Right ventricle myocardium inferior (tissue), 1 donor: Measurements from ENCODE around the gene PGP. TPM values are rescaled to one million over a fixed set of nuclear protein-coding genes. Genes with fewer than 3 reads are reported as not detected.
A peak's percentile ranks its signal among the peaks of the same experiment; 100 is the strongest.

Source experiments
- ATAC-seq: fragments of 200-7000 bp; cut with Tn5 transposase; one replicate; pipeline ENCODE4 v1.9.1; 2020; ENCODE audit warnings: mild to moderate bottlenecking, moderate library complexity
- DNase-seq: peaks from one replicate; pipeline ENCODE4 v3.0.0; 2021; ENCODE audit errors: missing footprints
- intact Hi-C: fragments of 100-400 bp; cut with DNase I; formaldehyde crosslinking; loops from one replicate; pipeline ENCODE4 v1.11.0; 2022
- total RNA-seq: library from RNA; stranded (reverse); fragmentation: NEBNext Ultra II Directional; extraction: Animal tissue kit (Norgen Biotek cat#: 25700); gene quantifications from one replicate; pipeline ENCODE4 v1.2.1, GENCODE V29; 2021
- donor health status: DM: no; HTN: yes; CAD: no; lungs with severe emphysema.

The PGP gene
- total RNA-seq, 1 donor from 2014 or later = 35.1 TPM

DNA sequence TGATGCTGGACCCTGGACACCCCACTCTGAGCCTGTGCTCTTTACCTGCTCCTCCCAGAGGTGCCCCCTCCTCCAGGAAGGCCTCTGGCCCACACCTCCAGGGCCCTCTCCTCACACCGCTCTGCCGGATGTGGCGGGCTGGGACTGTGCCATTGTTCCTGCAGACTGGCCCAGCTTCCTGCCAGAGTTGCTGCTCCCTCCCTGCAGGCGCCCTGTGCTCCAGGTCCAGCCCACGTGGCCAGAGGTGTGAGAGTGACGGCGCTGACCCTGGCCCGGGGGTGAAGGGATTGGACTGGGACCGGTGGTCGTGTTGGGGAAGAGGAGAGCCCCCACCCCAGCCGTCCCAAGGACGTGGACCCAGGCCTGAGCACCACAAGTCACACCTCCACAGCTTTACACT, 14.5 kb upstream of the PGP start:
- intact Hi-C loops = no loop called here
- ATAC-seq (no peak), DNase-seq (no peak)

DNA sequence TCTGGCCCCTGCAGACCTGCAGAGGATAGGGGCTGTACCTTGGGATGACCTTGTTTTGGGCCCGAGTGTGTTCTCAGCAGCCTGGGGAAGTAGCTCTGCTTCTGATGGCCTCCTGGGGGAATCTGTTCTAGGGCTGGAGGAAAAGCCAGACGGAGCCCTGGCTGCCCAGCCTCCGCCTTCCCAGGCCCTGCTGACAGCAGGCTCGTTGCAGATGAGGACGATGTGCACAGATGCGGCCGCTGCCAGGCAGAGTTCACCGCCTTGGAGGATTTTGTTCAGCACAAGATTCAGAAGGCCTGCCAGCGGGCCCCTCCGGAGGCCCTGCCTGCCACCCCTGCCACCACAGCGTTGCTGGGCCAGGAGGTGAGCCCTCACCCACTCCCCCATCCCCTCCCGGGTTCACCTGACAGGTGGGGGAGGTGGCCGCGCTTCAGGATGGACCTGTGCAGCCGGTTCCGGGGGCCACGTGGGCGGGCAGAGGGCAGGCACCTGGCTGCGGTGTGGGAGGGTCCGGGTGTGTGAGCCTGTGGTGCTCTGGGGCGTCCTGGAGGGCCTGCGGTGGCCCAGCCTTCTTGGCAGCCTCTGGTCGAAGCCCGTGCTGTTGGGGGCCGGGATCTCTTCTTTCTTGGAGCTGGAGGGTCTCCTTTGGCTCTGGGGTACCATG, 13.7 kb upstream of the PGP start:
- no peak for DNase-seq
- intact Hi-C loops = no loop called here
- no peak for ATAC-seq

DNA sequence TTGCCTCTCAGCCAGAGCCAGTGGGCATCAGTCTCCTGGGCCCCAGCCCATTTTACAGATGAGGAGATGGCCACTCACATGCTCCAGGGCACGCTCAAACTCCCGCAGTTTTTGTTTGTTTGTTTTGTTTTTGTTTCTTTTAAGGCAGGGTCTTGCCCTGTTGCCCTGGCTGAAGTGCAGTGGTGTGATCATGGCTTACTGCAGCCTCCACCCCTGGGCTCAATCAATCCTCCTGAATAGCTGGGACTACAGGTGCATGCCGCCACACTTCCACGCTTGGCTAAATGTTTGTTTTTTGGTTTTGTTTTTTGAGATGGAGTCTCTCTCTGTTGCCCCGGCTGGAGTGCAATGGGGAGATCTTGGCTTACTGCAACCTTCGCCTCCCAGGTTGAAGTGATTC, 12.3 kb upstream of the PGP start:
- intact Hi-C loops = no loop called here
- ATAC-seq = no peak
- no peak for DNase-seq

DNA sequence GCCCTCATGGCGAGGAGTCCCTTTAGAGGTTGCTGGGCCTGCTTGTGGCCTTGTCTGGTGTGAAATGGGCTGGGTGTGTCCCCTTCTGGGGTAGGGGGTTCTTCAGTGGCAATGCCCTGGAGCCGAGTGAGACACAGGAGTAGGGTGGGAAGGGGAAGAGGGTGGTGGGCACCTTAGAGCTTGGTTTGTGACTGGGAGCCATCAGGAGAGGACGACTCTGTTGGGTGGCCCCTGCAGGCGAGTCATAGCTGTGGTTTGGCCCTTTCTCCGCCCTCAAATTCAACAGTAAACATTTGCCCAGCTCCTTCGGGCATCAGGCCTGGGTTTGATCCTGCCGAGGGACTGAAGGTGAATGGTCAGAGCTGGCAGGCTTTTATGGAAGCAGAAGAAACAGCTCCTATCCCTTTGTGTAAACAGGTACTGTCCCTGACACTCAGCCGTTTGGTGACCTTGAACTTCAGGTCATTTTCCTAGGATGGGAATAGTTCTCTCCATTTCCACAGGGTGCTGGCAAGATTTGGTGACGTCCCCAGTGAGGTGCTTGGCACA, 11.7 kb upstream of the PGP start:
- ATAC-seq = no peak
- intact Hi-C loops = no loop called here
- no peak for DNase-seq

DNA sequence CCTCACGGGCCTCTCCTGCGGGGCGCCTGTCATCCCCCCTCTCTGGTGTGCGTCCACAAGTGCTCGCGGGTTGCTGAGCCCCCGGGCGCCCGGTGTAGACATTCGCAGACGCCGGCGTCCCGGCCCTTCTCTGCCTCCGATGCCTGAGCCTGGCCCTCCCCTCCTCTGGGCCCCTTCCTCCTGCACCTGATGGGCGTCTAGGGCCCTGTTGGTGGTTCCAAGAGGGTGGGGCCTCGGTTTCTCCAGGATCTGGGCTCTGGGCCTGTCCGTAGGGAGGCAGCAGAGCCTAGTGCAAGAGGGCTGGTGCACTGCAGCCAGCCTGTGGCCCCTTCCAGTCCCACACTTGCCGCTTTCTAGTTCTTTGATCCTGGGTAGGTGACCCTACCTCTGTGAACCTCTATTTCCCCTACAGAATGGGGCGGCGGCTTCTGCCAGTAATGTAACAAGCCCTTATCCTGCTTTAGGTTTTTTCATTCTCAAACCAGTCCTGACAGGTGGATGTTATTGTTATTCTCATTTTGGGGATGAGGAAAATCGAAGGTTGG, 9.4 kb upstream of the PGP start:
- DNase-seq (no peak), ATAC-seq (peak; percentile 45)
- intact Hi-C loops = loop anchor here (2.0 kb wide), 1 partner anchor 27 kb away; the partner anchor contains the start of gene ECI1

DNA sequence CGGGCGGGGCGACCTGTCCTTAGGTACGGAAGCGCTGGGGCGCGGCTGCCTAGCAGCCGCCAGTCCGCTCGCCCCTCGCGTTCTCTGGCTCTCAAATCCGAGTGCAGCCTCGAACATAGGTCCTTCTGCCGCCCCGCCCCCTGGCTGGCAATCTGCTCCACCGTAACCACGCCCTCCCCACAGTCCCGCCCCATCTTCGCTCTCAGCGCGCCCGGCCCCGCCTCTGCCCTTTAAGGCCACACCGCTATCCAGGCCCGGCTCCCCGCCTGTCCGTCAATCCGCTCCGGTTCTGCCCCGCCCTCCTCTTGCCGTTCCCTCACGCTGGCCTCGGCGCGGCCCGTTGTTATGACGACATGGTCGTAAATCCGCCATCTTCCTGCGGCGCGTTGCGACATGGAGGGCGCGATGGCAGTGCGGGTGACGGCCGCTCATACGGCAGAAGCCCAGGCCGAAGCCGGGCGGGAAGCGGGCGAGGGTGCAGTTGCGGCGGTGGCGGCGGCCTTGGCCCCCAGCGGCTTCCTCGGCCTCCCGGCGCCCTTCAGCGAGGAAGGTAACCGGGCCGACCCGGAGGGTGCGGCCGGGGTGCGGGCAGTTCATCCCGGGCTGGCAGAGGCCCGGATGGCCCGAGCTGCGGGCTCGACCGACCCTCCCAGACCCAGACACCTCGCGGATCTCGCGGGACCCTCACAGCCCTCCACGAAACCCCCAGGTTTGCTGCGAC, 8.7 kb upstream of the PGP start, which contains the start of gene E4F1:
Gene E4F1 (plus strand): TSS at position 371 of the 721 bp plus-strand sequence. CDS start 23 bp downstream, at position 394.
- ATAC-seq (peak; percentile 100), DNase-seq (peak; percentile 100)
- intact Hi-C loops = no loop called here

DNA sequence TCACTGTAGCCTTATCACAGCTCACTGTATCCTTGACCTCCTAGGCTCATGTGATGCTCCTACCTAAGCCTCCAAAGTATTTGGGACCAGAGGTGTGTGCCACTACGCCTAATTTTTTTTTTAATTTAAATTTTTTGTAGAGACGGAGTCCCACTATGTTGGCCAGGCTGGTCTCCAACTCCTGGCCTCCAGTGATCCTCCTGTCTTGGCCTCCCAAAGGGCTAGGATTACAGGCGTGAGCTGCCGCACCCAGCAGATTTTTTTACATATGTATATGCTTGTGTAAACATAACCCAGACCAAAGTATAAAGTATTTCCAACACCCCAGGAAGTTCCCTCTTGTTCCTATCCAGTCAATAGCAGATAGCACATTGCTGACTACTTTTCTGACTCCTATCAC, 1.7 kb upstream of the PGP start:
- no peak for ATAC-seq
- DNase-seq = no peak
- intact Hi-C loops = no loop called here

DNA sequence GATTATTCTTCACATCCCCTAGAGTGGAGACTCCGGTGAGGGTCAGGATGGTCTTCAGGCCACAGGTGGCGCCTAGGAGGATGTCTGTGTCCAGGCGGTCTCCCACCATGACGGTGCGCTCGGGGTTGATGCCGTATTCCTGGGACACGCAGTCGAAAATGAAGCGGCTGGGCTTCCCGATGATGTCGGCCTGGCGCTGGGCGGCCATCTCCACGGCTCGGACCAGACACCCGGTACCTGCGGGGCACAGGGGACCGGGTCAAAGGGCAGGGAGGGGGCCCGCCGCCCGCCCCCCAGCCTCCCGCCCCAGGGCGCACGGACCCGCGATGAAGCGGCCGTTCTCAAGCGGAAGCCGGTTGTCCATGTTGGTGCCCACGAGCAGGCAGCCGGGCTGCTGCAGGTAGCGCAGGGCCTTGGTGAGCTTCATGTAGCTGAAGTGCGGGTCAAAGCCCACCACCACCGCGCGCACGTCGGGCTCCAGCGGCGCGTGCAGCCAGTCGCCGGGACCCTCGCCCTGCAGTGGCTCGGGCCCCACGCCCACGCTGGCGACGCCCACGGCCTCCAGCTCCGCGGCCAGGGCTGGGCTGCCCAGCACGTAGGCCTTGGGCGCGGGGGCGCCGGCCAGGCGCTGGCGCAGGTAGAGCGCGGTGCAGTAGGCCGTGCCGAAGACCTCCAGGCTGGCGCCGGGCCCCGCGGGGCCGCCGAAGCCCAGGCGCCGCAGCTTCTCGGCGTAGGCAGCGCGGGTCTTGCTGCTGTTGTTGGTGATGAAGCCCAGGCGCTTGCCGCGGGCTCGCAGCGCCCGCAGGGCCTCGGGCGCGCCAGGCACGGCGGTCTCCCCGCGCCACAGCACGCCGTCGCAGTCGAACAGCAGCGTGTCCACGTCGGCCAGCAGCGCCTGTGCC, 572 bp downstream of the PGP start:
- intact Hi-C loops = loop anchor here (5.0 kb wide), 1 partner anchor 252 kb away; the partner anchor contains the start of gene RPS2
- DNase-seq = no peak
- no peak for ATAC-seq

DNA sequence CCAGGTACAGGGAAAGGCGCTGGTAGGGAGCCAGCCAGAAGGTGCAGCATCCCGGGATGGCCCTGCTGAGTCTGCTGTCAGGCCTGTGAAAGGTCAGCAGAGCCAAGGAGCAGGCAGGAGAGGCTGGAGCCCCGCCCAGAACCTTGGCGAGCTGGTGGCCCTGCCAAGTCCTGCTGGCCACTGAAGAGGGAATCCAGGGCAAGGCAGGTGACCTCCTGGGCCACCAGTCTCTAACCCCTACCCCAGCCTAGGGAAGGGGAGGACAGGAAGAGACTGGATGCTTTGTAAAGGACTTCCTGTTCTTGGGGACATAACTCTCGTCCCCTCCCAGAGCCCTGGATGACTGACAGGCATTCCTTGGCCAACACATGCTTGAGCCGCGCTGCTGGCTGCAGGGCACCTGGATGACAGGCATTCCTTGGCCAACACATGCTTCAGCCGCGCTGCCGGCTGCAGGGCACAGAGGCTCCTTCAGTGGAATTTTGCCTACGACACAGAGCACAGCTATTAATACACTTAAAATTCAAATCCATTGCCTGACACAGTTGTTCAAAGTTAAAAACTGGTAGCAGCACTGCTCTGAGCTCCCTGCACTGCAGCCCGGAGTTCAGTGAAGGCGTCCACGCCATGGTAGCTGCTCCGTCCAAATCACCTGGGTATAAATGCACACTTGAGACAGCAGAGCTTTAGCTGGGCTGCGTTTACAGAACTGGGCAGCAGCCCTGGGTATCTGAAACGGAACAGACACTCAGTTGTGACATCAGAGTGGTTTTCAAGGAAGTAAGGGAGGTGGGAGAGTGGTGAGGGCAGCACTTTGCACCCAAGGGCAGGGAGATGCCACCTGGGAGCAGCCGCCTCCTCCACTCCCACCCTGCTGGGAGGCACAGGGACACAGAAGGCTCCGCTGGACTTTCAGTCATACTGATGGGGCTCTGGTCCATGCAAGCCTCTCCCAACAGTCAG, 2.0 kb downstream of the PGP start:
- intact Hi-C loops = loop anchor here (5.0 kb wide), 1 partner anchor 250 kb away; the partner anchor contains the start of gene RPS2
- no peak for DNase-seq
- ATAC-seq = peak; percentile 38

DNA sequence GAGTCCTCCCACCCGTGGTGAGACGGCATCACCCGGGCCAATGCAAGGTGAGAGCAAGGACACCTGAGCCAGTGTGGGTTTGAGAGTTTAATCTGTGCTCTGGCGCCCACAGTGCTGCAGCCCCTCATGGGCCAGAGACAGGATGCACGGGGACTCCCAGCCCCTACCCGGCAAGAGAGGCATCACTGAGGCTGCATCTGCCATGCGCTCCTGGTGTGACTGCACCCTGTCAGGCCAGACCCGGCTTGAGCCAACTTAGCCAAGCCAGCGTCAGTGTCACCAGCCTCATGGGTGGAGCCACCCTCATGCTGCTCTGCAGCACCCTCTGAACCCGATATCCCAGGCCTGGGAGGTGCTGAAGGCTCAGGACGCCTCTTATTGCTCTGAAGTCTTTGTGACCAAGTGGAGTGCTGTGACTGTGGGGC, 2.7 kb downstream of the PGP start:
- ATAC-seq = no peak

DNA sequence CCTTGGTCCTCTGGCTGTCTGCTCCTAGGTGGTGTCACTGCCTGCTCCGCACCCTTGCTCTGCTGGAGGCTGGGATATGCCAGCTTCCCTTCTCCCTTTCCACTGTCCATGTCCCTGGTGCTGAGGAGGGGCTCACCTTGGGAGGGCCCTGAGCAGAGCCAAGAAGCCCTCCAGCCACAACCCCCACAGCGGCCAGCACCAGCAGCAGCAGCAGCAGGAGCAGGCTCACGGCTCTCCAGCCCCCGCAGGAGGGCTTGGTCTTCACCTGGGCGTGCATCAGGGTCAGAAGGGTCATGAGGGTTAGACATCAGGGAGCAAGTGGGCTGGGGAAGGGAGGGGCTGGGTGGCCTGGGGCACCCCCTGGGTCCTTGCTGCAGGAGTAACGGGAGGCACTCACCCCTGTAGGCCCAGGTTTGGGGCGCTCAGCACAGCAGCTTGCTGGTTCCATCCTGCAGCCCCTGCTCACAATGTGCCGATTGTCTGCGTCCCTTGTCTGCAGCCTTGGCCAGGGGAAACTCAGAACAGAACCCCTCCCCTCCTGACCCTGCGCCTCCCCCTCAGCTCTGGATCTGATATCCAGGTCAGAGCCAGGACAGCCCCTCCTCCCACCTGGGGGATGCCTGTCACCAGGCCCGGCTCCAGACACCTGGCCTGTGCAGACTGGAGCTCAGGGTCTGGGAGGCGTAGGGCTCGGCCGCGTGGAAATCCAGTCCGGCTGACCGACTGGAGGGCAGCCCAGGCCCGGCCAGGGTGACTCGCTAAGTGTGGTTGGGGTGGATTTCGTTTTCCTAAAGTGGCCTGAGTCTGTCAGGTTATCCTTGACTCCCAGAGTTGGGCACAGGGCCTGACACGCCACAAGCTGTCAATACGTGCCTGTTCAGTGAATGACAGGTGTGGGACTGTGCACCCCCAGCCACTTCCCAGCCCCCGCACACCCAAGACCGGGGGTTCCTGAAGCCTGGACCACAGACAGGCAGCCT, 4.0 kb downstream of the PGP start, which contains the start of gene BRICD5:
Gene BRICD5 (minus strand): TSS at position 478 of the 980 bp plus-strand sequence. CDS start 30 bp downstream, at position 448.
- intact Hi-C loops = loop anchor here (5.0 kb wide), 1 partner anchor 248 kb away; the partner anchor contains the start of gene RPS2
- ATAC-seq (no peak), DNase-seq (no peak)

More for the DNA sequence above, 2.7 kb downstream of the PGP start:
- no peak for DNase-seq
- intact Hi-C loops = loop anchor here (5.0 kb wide), 1 partner anchor 250 kb away; the partner anchor contains the start of gene RPS2

DNA sequence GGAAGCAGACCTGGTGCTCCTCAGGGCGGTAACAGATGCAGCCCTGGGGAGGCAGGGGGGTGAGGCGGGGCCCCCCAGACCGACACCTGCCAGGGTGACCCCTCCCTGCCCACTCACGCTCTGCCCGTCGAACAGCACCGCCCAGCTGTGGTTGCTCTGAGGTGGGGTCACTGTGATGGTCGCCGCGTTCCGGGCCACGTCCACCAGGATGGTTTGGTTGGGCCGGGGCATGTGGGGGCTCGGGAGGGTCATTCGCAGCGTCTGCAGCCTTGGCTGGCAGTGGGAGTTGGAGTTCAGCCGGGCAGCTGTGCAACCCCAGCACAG, 4.7 kb downstream of the PGP start:
- intact Hi-C loops = loop anchor here (5.0 kb wide), 1 partner anchor 248 kb away; the partner anchor contains the start of gene RPS2
- ATAC-seq (no peak), DNase-seq (no peak)

DNA sequence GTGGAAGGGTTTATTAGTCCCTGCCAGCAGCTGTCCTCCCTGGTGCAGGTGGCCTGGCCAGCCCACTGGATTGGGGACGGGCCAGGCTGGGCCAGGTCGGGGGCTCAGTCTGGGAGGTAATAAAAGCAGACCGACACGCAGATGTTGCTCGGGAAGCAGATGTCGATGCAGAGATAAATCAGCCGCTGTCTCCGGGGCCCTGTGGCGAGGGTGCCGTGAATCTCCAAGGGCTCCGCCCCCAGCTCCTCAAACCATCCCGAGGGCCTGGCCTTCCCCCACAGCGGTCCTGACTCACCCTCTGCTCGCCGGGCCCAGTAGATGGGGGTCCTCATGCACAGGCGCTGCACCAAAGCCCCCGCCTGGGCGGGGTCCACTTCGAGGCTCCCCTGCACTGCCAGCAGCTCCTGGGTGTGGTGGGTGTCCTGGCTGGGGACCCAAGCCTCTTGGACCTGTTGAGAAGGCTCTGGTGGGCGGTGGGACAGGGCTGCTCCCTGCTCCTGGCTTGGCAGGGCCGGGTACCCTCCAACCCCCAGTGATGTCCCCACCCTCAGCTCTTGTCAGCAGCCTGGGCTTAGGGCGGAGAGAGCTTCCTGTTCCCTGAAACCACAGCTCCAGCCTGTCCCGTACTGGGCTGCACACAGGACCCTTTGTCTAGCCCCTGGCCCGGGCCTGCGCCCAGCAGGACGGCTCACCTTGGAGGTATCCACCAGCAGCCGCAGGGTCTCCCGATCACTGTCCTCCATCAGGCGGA, 5.2 kb downstream of the PGP start:
- no peak for ATAC-seq
- DNase-seq = no peak
- intact Hi-C loops = loop anchor here (5.0 kb wide), 4 partner anchors 43 to 303 kb away; partner anchors contain the start of genes ATP6V0C, ECI1, RPS2 and TRAF7

DNA sequence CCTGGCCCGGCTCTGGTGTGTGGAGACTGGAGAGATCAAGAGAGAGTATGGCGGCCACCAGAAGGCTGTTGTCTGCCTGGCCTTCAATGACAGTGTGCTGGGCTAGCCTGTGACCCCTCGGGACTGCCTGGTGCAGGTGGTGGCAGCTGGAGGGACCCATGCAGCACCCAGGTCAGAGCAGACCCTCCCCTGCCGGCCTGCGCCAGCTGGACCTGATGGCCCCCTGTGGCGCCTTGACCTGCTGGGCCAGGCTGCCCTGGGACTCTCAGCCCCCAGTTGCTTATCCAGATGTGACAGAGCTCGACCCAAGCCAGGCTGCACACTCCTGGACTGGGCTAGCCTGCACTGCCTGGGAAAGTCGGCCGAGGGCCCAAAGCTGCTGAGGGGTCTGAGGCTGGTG, 5.9 kb downstream of the PGP start:
- intact Hi-C loops = loop anchor here (5.0 kb wide), 3 partner anchors 44 to 304 kb away; partner anchors contain the start of genes ATP6V0C, ECI1 and TRAF7
- ATAC-seq (no peak), DNase-seq (no peak)

DNA sequence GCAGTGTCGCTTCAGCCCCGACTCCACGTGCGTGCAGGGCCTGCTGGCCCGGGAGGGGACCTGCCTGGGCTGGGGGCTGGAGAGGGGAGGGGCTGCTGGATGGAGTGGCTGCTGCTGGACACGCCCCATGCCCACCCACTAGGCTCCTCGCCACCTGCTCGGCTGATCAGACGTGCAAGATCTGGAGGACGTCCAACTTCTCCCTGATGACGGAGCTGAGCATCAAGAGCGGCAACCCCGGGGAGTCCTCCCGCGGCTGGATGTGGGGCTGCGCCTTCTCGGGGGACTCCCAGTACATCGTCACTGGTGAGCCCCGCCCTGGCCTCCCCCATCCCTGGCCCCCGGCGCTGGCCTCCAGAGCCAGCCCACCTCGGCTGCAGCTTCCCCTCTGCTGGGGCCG, 6.3 kb downstream of the PGP start:
- ATAC-seq (no peak), DNase-seq (no peak)
- intact Hi-C loops = loop anchor here (5.0 kb wide), 3 partner anchors 44 to 304 kb away; partner anchors contain the start of genes ATP6V0C, ECI1 and TRAF7
